ENCODE measurements around the gene CAPN15. TPM values are rescaled to one million over a fixed set of nuclear protein-coding genes. Genes with fewer than 3 reads are reported as not detected.

Gene CAPN15
- total RNA-seq, 4 donors from 2014 or later, result 19.6 to 42.6 (median 29.0) TPM

GRCh38 chr16:560701-561412 lies 33.3 kb downstream of the CAPN15 start:
- Histone ChIP-seq H3K27ac (no peak overlapping the region), H3K36me3 (no peaks in the 10 kb centered on the region), H3K4me1 (peaks cover 13 to 27% of the 10 kb centered on the region in 2 donors), H3K9me3 (no peaks in the 10 kb centered on the region), H3K27me3 (no peaks in the 10 kb centered on the region), H3K4me3 (replicated peaks in 1 of 3) (no peak overlapping the region)
- intact Hi-C loops (cut with DNase I), result no loop called here
- WGBS, 2 donors, result 62% methylated on average over 6 of the region's 54 CpGs; no CpG with 5 or more reads in 1 of the 2 donors
- DNase-seq, result no peak
- TF ChIP-seq POLR2A (IDR thresholded peaks at IDR 0.05) (no peak), CTCF (IDR thresholded peaks at IDR 0.05) (no peak)

GRCh38 chr16:561413-561794 lies 33.9 kb downstream of the CAPN15 start:
- peaks cover 13 to 33% of the 10 kb centered on the region in 2 donors for H3K4me1 ChIP-seq
- no peak for TF ChIP-seq POLR2A (IDR thresholded peaks at IDR 0.05)
- no peak for TF ChIP-seq CTCF (IDR thresholded peaks at IDR 0.05)
- intact Hi-C loops (cut with DNase I), result no loop called here
- WGBS, 2 donors, result 60 to 61% methylated on average over 2 to 11 of the region's 15 CpGs
- H3K4me3 ChIP-seq (replicated peaks in 1 of 3), result no peak overlapping the region
- H3K27ac ChIP-seq, result no peak overlapping the region
- H3K36me3 ChIP-seq, result no peaks in the 10 kb centered on the region
- DNase-seq, result no peak
- no peaks in the 10 kb centered on the region for H3K9me3 ChIP-seq
- H3K27me3 ChIP-seq, result no peaks in the 10 kb centered on the region

- H3K4me3 ChIP-seq (replicated peaks in 1 of 3), result no peak overlapping the region
- no peaks in the 10 kb centered on the region for H3K27me3 ChIP-seq
- H3K9me3 ChIP-seq, result no peaks in the 10 kb centered on the region
- WGBS, 2 donors, result 87 to 89% methylated on average over 43 of the region's 43 CpGs
- DNase-seq, result no peak
- intact Hi-C loops (cut with DNase I), result no loop called here
- TF ChIP-seq POLR2A (IDR thresholded peaks at IDR 0.05) (no peak), CTCF (IDR thresholded peaks at IDR 0.05) (no peak)
- no peak overlapping the region for H3K27ac ChIP-seq
- H3K4me1 ChIP-seq, result peaks cover 13 to 40% of the 10 kb centered on the region in 2 donors
- no peaks in the 10 kb centered on the region for H3K36me3 ChIP-seq
These were observed 34.7 kb downstream of the CAPN15 start for GRCh38 chr16:561957-562938.

GRCh38 chr16:563072-563644 lies 35.6 kb downstream of the CAPN15 start:
- peaks cover 10 to 39% of the 10 kb centered on the region in 2 donors for H3K4me1 ChIP-seq

More at GRCh38 chr16:563072-563644, 35.6 kb downstream of the CAPN15 start:
- Histone ChIP-seq H3K27me3 (no peaks in the 10 kb centered on the region), H3K4me3 (replicated peaks in 1 of 3) (no peak overlapping the region), H3K27ac (no peak overlapping the region), H3K9me3 (no peaks in the 10 kb centered on the region), H3K36me3 (no peaks in the 10 kb centered on the region)
- WGBS, 2 donors, result 84 to 91% methylated on average over 19 to 21 of the region's 30 CpGs
- TF ChIP-seq CTCF (IDR thresholded peaks at IDR 0.05) (no peak), POLR2A (IDR thresholded peaks at IDR 0.05) (no peak)
- no peak for DNase-seq
- intact Hi-C loops (cut with DNase I), result no loop called here

All from thyroid gland (tissue), 4 donors.